Measurements from ENCODE around the gene PRKD2.

Gene PRKD2

DNA sequence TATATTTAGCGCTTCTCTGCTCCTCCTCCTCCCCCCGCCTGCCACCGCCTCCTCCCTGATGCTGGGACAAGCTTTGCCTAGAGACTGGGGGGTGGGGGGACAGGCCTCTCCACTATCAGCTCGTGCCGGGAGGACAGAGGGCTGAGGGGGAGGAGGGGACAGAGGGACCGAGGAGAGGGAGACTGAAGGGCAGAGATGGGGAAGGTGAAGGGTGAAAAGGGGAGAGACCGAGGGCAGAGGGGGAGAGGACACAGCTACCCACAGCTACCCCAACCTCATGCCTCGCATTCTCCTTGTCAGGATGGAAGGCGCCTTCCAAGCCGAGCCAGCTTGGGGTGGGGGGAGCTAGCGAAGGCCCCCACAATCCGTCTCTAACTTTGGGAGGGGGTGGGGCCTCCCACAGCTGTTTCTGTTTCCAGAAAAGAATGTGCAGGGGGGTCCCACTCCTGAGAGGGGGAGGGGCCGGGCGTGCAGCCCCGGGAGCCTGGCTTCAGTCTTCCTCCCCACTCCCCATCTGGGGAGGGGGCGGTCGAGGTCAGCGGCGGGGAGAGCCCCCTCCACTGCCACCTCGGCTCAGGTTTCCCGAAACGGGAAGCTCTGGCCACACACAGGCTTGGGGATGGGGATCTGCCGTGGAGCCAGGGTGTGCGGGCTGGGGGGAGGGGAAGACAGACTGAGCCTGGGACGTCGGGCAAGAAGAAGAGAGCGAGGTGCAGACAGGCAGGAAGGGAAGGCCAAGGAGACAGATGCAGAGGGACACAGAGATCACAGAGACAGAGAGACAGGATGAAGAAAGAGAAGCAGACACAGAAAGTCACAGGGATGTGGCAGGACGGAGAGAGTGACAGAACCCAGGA lies 57.5 kb downstream of the PRKD2 start:
- no peak for TF ChIP-seq GATA2 (IDR thresholded peaks at IDR 0.05; ENCODE audit: low read depth, low read length)
- TF ChIP-seq GATA3 (IDR thresholded peaks at IDR 0.05; ENCODE audit: low read depth, low read length), result no peak

DNA sequence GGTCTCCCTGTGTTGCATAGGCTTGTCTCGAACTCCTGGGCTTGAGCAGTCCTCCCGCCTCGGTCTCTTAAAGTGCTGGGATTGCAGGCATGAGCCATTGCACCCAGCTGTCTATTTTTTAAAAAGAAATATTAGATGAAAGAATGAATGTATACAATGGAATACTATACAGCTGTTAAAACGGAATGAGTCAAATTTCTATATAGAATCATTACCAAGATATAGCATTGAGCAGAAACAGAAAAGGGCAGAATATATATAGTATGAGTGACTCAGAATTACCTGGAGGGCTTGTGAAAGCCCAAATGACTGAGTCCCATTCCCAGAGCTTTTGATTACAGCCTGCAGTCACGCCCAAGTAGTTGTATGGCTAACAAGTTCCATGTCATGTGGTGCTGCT lies 60.4 kb downstream of the PRKD2 start:
- TF ChIP-seq GATA3 (IDR thresholded peaks at IDR 0.05; ENCODE audit: low read depth, low read length), result no peak

DNA sequence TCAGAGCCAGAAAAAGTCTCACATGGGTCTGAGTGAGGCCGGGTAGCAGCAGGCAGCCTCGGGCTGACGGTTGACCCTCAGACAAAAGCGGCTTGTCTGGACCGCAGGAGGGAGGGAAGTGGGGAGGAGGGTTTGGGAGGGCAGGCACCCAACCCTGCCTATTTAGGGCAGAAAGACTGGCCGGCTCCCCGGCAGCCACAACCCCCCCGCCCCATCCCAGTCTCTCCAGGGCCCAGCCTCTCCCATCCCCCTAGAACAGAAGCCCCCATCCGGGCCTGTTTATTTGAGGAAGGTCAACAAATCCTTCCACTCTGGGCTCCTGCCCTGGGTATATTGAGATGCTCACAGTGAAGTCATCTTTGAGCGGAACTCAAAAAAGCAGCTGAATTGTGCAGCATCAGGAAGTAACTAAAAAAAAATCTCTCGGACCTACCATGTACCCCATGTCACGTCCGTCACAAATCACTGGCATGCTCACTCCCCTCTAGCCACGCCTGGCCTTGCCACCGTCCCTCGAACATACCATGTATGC lies 62.2 kb downstream of the PRKD2 start:
- no peak for TF ChIP-seq GATA3 (IDR thresholded peaks at IDR 0.05; ENCODE audit: low read depth, low read length)
- no peak for TF ChIP-seq GATA2 (IDR thresholded peaks at IDR 0.05; ENCODE audit: low read depth, low read length)

DNA sequence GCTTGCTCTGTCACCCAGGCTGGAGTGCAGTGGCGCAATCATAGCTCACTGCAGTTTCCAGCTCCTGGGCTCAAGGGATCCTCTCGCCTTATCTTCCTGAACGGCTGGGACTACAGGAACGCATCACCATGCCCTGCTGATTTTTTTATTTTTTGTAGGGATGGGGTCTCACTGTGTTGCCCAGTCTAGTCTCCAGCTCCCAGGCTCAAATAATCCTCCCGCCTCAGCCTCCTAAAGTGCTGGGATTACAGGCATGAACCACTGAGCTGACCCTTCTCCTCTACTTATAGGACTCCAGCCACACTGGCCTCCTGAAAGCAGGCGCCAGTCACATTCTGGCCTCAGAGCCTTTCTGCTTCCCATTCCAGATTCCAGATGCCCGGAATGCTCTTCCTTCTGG lies 66.5 kb downstream of the PRKD2 start:
- no peak for TF ChIP-seq GATA3 (IDR thresholded peaks at IDR 0.05; ENCODE audit: low read depth, low read length)
- no peak for TF ChIP-seq GATA2 (IDR thresholded peaks at IDR 0.05; ENCODE audit: low read depth, low read length)

DNA sequence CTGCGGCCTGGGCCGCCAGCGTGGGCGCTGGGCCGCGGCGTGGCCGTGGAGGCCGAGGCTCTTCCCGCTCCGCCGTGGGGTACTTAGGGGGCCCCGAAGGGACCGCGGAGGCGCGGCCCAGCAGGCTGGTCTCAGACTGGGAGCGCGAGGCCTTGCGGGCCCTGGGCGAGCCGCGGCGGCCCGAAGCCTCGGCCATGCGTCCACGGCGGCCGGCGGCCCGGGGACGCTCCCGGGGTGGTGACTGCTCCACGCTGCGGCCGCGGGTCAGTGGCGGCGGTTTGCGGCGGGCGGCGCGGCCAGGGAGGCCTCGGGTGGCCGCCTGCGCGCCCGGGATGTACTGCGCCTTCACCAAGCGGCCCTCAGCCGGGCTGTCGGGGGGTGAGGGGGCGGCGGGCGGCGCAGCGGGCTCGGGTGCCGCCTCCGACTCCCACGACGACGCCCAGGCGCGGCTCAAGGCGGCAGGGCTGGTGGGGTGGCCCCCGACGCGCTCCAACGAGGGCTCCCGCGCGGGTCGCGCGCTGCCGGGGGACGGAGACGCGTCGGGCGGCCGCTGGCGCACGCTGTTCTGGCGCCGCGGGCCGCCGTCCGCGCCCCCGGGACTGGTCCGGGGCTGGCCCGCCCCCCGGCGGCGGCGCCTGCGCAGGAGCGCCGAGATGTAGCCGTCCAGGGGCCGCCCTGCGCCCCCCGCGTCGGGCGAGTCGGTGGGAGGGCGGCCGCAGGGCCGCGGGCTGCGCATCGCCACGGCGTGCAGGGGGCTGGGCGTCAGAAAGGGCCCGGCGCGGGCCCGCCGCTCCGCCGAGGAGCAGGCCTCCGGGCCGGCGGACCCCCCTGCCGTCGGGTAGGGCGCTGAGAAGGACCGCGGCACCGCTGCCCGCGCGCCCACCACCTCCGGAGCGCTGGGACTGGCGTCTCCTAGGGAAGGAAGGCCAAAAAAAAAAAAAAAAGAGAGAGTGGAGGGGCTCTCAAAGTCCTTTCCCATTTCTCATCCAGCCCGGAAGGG lies 67.7 kb downstream of the PRKD2 start:
- TF ChIP-seq GATA2 (IDR thresholded peaks at IDR 0.05; ENCODE audit: low read depth, low read length) (no peak), GATA3 (IDR thresholded peaks at IDR 0.05; ENCODE audit: low read depth, low read length) (no peak)

DNA sequence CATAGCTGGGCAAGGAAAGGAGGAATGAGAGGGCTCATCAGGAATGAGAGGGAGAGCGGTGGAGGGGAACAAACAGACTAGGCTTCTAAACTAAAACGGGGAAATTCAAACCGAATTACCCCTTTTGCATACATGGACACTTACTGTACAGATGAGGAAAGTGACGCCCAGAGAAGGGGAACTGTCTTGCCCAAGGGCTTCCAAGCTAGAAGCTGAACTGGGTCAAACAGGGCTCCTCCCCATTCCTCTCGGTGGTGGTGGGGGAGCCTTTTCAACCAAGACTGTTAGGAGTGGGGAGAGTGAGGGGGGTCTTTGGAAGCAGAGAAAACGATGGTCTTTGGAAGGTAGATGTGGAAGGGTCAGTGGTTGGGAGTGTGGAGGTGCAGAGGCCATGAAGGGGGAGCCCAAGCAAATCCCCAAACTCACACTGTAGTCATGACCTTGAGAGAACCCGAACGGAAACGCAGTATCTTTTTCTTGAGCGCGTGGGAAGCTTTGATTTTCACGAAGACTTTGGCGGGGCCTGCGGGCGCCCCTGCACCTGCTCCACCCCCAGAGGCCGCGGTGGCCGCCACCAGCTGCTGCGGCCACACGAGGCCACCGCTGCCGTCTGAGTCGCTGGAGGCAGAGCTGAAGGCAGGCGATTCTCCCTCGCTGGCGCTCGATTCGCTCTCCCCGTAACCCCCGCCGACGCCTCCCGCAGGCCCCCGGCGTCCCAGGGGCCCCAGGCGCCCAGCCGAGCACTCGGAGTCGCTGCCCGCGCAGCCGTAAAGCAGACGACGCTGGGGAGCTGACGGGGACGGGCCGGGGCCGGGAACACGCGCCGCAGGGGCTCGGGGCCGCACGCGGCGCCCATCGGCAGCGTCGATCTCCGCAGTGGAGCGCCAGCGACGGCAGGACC lies 68.6 kb downstream of the PRKD2 start:
- TF ChIP-seq GATA2 (IDR thresholded peaks at IDR 0.05; ENCODE audit: low read depth, low read length), result no peak
- no peak for TF ChIP-seq GATA3 (IDR thresholded peaks at IDR 0.05; ENCODE audit: low read depth, low read length)

DNA sequence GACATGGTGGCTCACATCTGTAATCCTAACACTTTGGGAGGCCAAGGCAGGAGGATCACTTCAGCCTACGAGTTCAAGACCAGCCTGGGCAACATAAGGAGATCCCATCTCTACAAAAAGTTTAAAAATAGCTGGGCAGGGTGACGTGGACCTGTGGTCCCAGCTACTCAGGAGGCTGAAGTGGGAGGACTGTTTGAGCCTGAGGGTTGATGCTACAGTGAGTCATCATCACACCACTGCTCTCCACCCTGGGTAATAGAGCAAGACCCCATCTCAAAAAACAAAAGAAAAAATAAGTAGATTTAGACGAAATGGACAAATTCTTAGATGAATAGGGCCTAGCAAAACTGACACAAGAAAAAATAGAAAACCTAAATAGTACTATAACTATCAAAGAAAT lies 70.5 kb downstream of the PRKD2 start:
- TF ChIP-seq GATA3 (IDR thresholded peaks at IDR 0.05; ENCODE audit: low read depth, low read length) (no peak), GATA2 (IDR thresholded peaks at IDR 0.05; ENCODE audit: low read depth, low read length) (no peak)

DNA sequence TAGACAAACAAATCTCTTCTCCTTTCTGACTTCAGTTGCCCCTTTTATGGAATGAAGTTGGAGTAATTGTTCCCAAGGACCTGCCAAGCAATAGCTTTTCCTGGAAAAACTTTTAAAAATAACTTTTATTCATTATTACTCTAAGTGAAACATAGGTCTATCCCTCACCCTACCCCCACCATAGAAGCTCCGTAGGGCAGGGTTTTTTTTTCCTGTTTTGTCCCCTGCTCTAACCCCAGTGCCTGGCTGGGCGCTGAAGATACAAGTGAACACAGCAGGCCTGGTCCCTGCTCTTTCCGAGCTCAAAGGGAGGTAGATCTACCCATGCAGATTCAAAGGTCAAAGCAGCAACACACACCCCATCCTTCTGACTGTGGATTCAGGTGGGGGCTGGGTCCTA lies 72.2 kb downstream of the PRKD2 start:
- TF ChIP-seq GATA2 (IDR thresholded peaks at IDR 0.05; ENCODE audit: low read depth, low read length), result no peak
- no peak for TF ChIP-seq GATA3 (IDR thresholded peaks at IDR 0.05; ENCODE audit: low read depth, low read length)

DNA sequence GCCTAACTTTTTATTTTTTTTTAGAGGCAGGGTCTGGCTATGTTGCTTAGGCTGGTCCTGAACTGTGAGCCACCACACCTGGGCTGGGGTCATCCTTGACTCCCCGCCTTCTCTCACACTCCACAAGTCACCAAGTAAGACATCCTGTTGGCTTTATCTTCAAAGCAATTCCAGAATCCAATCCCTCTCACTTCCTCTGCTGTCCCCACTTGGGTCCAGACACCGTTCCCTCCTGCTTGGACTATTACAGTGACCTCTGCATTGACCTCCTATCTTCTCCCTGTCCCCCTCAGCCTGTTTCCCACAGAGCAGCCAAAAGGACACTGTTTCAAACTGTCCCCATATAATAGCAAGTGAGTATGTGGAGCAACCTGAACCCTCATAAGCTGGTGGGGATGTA lies 76.3 kb downstream of the PRKD2 start:
- TF ChIP-seq GATA2 (IDR thresholded peaks at IDR 0.05; ENCODE audit: low read depth, low read length), result no peak

DNA sequence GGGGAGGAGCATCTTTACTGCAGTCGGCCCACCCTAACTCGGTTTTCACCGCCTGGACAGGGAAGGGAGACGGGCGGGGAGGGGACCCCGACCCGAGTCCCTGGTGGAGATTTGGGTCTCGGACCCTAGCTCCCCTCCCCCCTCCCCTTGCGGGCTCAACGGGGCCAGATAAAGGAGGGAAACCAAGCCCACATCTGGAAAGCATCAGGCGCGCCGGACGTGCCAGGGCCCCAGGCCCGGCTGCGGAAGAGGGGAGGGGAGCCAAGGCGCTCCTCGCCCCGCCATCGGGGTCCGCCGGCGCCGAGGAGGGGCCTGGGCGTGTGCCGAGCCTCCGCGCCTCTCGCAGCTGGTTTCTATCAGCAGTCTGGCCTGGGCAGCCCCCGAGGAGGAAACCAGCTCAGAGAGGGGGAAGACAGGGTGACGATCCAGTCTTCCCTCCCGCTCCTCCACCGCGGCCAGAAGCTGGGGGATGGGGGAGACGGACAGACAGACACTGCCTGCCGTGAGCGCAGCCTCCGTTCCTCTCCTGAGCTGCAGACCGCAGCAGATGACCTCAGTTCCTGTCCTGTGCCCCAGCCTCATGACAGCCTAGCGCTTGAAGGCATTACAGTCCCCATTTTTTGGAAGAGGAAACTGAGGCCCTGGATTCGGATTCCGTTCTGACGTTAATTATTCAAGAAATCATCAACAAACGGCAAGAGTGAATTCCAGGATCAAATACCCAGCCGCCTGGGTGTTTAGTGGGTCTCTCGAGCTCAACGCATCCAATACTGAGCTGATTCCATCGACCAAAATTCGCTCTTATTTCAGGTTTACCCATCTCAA lies 77.3 kb downstream of the PRKD2 start:
- TF ChIP-seq GATA2 (IDR thresholded peaks at IDR 0.05; ENCODE audit: low read depth, low read length) (peak; percentile 63), GATA3 (IDR thresholded peaks at IDR 0.05; ENCODE audit: low read depth, low read length) (no peak)

DNA sequence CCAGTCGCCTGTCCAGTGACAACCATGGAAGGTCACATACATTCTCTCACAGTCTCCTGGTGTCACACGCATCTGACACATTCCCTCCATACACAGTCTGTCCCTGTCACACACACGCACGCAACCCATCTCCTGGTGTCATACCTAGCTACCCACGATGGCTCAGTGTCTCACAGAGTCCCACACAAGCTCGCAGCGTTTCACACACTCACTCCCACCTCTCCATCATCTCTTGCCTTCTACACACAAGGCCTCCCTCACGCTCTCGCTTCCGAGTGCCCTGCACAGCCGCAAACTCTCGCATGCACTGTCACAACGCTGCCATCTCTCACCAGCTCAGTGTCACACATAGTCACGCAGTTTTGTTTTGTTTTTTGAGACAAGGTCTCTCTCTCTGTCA lies 79.7 kb downstream of the PRKD2 start:
- TF ChIP-seq GATA2 (IDR thresholded peaks at IDR 0.05; ENCODE audit: low read depth, low read length), result no peak
- no peak for TF ChIP-seq GATA3 (IDR thresholded peaks at IDR 0.05; ENCODE audit: low read depth, low read length)

DNA sequence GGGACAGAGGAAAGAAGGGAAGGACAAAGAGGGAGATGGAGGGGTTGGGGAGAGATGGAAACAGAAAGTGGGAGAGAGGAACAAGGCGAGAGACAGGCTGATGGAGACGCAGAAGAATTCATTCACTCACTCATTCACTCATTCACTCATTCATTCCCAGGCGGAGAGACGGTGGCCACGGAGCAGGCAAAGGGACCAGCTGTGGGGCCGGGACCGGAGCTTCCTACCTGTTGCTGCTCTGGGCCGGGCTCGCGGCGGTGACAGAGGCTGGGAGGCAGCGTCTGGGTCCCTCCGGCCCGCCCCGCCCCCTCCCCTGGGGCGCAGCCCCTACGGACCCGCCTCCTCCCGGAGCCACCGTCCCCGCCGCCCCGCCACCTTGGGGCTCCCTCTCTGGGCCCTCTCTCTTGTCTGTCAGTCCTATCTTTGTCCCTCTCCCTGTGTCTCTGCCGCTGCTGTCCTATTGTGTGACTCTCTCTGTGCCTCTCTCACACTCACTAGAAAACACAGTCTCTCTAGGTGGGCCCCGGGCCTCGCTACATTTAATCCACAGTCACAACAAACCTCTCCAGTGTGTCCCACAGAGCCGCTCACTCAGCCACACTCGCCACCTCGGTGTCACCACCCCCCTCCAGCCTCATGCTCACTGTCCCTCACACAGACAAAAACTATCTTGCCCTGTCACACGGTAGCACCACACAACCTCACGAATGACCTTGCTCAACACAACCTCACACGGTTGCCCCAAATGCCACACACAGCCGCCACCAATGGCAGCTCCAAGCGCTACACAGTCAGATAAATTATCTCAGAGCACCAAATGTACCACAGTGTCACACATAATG lies 80.8 kb downstream of the PRKD2 start, which contains the start of gene GNG8:
GNG8 (minus strand) TSS at position 283 of the 842 bp plus-strand sequence. CDS start 1,520 bp downstream, outside the sequence.
- TF ChIP-seq GATA3 (IDR thresholded peaks at IDR 0.05; ENCODE audit: low read depth, low read length) (no peak), GATA2 (IDR thresholded peaks at IDR 0.05; ENCODE audit: low read depth, low read length) (no peak)
